Subcutaneous preadipocyte (primary cell): Measurements from ENCODE around the gene GDF10. TPM values are rescaled to one million over a fixed set of nuclear protein-coding genes. Genes with fewer than 3 reads are reported as not detected.

Source experiments
- total RNA-seq: library from RNA; depleted of rRNA; stranded (reverse); fragments of >200 nt; gene quantifications from 2 replicates; pipeline ENCODE4 v1.2.3, GENCODE V29; 2012

GDF10 gene
- total RNA-seq = under 0.01 TPM in 1 of 2 replicates, not detected in the other

GRCh38 chr10:47299611-47300428, at the start of gene GDF10:
GDF10 (plus strand) TSS chr10:47300197; CDS start chr10:47300652, 455 bp downstream.

GRCh38 chr10:47322300-47323061, 22.5 kb downstream of the GDF10 start, which contains the start of gene GDF2:
GDF2 (plus strand) TSS chr10:47322454; CDS start chr10:47322669, 215 bp downstream.

GRCh38 chr10:47348138-47348651, 48.2 kb downstream of the GDF10 start, which contains the start of gene RBP3:
RBP3 (plus strand) TSS chr10:47348363; CDS start chr10:47348485, 122 bp downstream.

Other genes starting within 250 kb of the GDF10 start
- gene GDF2, start 22.3 kb downstream of the GDF10 start, total RNA-seq = not detected in 2 replicates
- gene RBP3, start 48.2 kb downstream of the GDF10 start, total RNA-seq = not detected in 2 replicates
- gene ZNF488, start 84.1 kb downstream of the GDF10 start, total RNA-seq = under 0.01 TPM in 2 replicates
- under 0.01 and 0.20 TPM in 2 replicates for gene ANXA8, start 183.9 kb downstream of the GDF10 start, total RNA-seq
- gene FAM25G, start 191.5 kb downstream of the GDF10 start, total RNA-seq = not detected in 2 replicates
- 5.5 and 6.5 TPM in 2 replicates for gene AGAP9, start 223.4 kb downstream of the GDF10 start, total RNA-seq